Keratinocyte (primary cell): Measurements from ENCODE around the gene C9orf50.

Source experiments
- CTCF ChIP-seq, 3 experiments: IDR thresholded peaks in 1 of 3; conservative IDR thresholded peaks in 1 of 3; optimal IDR thresholded peaks in 1 of 3; 2 replicates in 2 of 3; 3 replicates in 1 of 3; pipeline versions ENCODE3 to v1.5.1; 2011; ENCODE audit warnings: low read length in 3 of 3, mild to moderate bottlenecking in 3 of 3, moderate library complexity in 2 of 3, control low read depth in 1 of 3, inconsistent platforms in 1 of 3; ENCODE audit not compliant: insufficient read depth in 2 of 3; ENCODE audit errors: extremely low read depth in 1 of 3
- EZH2 ChIP-seq: IDR thresholded peaks from one replicate; pipeline ENCODE4 v1.6.1; 2012; ENCODE audit warnings: inconsistent platforms, mild to moderate bottlenecking, low read length, moderate library complexity

GRCh38 chr9:129585352-129585751 is 35.5 kb downstream of the C9orf50 start:
- TF ChIP-seq CTCF (optimal IDR thresholded peaks at IDR 0.05 in 1 of 3, IDR thresholded peaks at IDR 0.05 in 1 of 3, conservative IDR thresholded peaks at IDR 0.05 in 1 of 3; ENCODE audit: extremely low read depth in 1 of 3, insufficient read depth in 2 of 3, low read length in 3 of 3) (no peak), EZH2 (no peak)
